Umbilical cord (tissue), 2 donors: Measurements from ENCODE around the gene IFIH1. TPM values are rescaled to one million over a fixed set of nuclear protein-coding genes. Genes with fewer than 3 reads are reported as not detected.

ENCODE experiments used
- DNase-seq: peaks from one replicate; pipeline ENCODE4 v3.0.0-alpha.2; 2015; ENCODE audit warnings: low spot score
- total RNA-seq: library from RNA; depleted of rRNA; stranded (reverse); fragments of >200 nt; gene quantifications from one replicate; pipeline ENCODE4 v1.2.3, GENCODE V29; 2014; ENCODE audit warnings: low replicate concordance; ENCODE audit not compliant: insufficient read depth

The IFIH1 gene
- total RNA-seq, 1 donor from 2014 or later: 17.1 TPM

- DNase-seq: no peak
These were observed 60.3 kb downstream of the IFIH1 start for GRCh38 chr2:162258169-162258568.

- DNase-seq: no peak
These were observed 61.1 kb downstream of the IFIH1 start for GRCh38 chr2:162257425-162257824.

- peak; percentile 57 for DNase-seq
These were observed 61.9 kb downstream of the IFIH1 start for GRCh38 chr2:162256591-162256991.

- no peak for DNase-seq
These were observed 64.1 kb downstream of the IFIH1 start for GRCh38 chr2:162254236-162254871.

GRCh38 chr2:162253435-162253834 lies 65.0 kb downstream of the IFIH1 start:
- DNase-seq: peak; percentile 72

GRCh38 chr2:162252153-162252552 lies 66.3 kb downstream of the IFIH1 start:
- peak; percentile 51 for DNase-seq

GRCh38 chr2:162245781-162246180 lies 72.7 kb downstream of the IFIH1 start:
- peak; percentile 83 for DNase-seq

GRCh38 chr2:162245061-162245460 lies 73.4 kb downstream of the IFIH1 start:
- DNase-seq: peak; percentile 22

- DNase-seq: peak; percentile 91
These were observed 73.9 kb downstream of the IFIH1 start for GRCh38 chr2:162244541-162245031.

GRCh38 chr2:162243715-162244114 lies 74.8 kb downstream of the IFIH1 start:
- peak; percentile 68 for DNase-seq

- peak; percentile 94 for DNase-seq
These were observed 75.2 kb downstream of the IFIH1 start, which contains the start of gene FAP for GRCh38 chr2:162243294-162243693. FAP (minus strand) TSS chr2:162243445; CDS start chr2:162243327, 118 bp downstream.

- peak; percentile 95 for DNase-seq
These were observed 75.8 kb downstream of the IFIH1 start for GRCh38 chr2:162242586-162243280.

GRCh38 chr2:162241571-162241970 lies 76.9 kb downstream of the IFIH1 start:
- no peak for DNase-seq

- DNase-seq: no peak
These were observed 83.6 kb downstream of the IFIH1 start for GRCh38 chr2:162234620-162235462.

GRCh38 chr2:162233197-162233596 lies 85.3 kb downstream of the IFIH1 start:
- DNase-seq: no peak

- DNase-seq: no peak
These were observed 85.8 kb downstream of the IFIH1 start for GRCh38 chr2:162232671-162233070.

- DNase-seq: no peak
These were observed 86.5 kb downstream of the IFIH1 start for GRCh38 chr2:162232027-162232426.

- DNase-seq: no peak
These were observed 87.7 kb downstream of the IFIH1 start for GRCh38 chr2:162230761-162231160.

- DNase-seq: peak; percentile 21
These were observed 91.6 kb downstream of the IFIH1 start for GRCh38 chr2:162226836-162227235.

GRCh38 chr2:162221064-162221463 lies 97.4 kb downstream of the IFIH1 start:
- DNase-seq: peak; percentile 36

- DNase-seq: peak; percentile 59
These were observed 98.1 kb downstream of the IFIH1 start for GRCh38 chr2:162220368-162220767.

GRCh38 chr2:162219426-162219825 lies 99.1 kb downstream of the IFIH1 start:
- DNase-seq: peak; percentile 16
